H9 (cell line): Measurements from ENCODE around the gene YIPF5. TPM values are rescaled to one million over a fixed set of nuclear protein-coding genes. Genes with fewer than 3 reads are reported as not detected.

ENCODE experiments used
- DNase-seq: peaks from one replicate; pipeline ENCODE4 v3.0.0-alpha.2; 2017
- H2AFZ ChIP-seq: one replicate; pipeline ENCODE4 v1.6.1; 2013; ENCODE audit warnings: mild to moderate bottlenecking, low read length, control low read depth, moderate library complexity
- H2AK5ac ChIP-seq: 2 replicates; pipeline ENCODE4 v1.6.1; 2013; ENCODE audit warnings: low read length, control low read depth, mixed read lengths; ENCODE audit not compliant: insufficient read length
- H2BK120ac ChIP-seq: one replicate; pipeline ENCODE4 v1.6.1; 2013; ENCODE audit warnings: low read depth, mild to moderate bottlenecking, low read length, control low read depth, inconsistent platforms; ENCODE audit not compliant: poor library complexity, severe bottlenecking
- H2BK12ac ChIP-seq: 2 replicates; pipeline ENCODE4 v1.6.1; 2013; ENCODE audit warnings: low read length, control low read depth, mixed read lengths, low read depth; ENCODE audit not compliant: insufficient read length
- H2BK15ac ChIP-seq: 2 replicates; pipeline ENCODE4 v1.6.1; 2013; ENCODE audit warnings: low read depth, low read length, control low read depth
- H2BK20ac ChIP-seq: one replicate; pipeline ENCODE4 v1.6.1; 2013; ENCODE audit warnings: low read depth, mild to moderate bottlenecking, low read length, control low read depth, inconsistent platforms; ENCODE audit not compliant: poor library complexity, severe bottlenecking
- H2BK5ac ChIP-seq: 2 replicates; pipeline ENCODE4 v1.6.1; 2013; ENCODE audit warnings: low read length, control low read depth, mixed read lengths; ENCODE audit not compliant: insufficient read length
- H3K14ac ChIP-seq: 2 replicates; pipeline ENCODE4 v1.6.1; 2013; ENCODE audit warnings: low read length, control low read depth; ENCODE audit not compliant: insufficient read depth
- H3K18ac ChIP-seq: 2 replicates; pipeline ENCODE4 v1.6.1; 2013; ENCODE audit warnings: low read depth, mild to moderate bottlenecking, mixed read lengths, low read length, control low read depth; ENCODE audit not compliant: insufficient read length
- H3K23ac ChIP-seq: 2 replicates; pipeline ENCODE4 v1.6.1; 2013; ENCODE audit warnings: low read length, control low read depth, mixed read lengths, low read depth; ENCODE audit not compliant: insufficient read length
- H3K23me2 ChIP-seq: 2 replicates; pipeline ENCODE4 v1.6.1; 2013; ENCODE audit warnings: low read depth, mild to moderate bottlenecking, mixed read lengths, low read length, control low read depth; ENCODE audit not compliant: insufficient read length, poor library complexity, severe bottlenecking
- H3K27ac ChIP-seq: 2 replicates; pipeline ENCODE4 v1.5.1; 2013; ENCODE audit warnings: low read length, control low read depth, mixed read lengths, low read depth; ENCODE audit not compliant: insufficient read length
- H3K27me3 ChIP-seq: 2 replicates; pipeline ENCODE4 v1.6.1; 2013; ENCODE audit warnings: low read length, control low read depth, inconsistent platforms; ENCODE audit not compliant: insufficient read depth
- H3K4ac ChIP-seq: 2 replicates; pipeline ENCODE4 v1.6.1; 2013; ENCODE audit warnings: low read depth, mild to moderate bottlenecking, control low read depth, inconsistent platforms, low read length, moderate library complexity
- H3K4me1 ChIP-seq: 2 replicates; pipeline ENCODE4 v1.6.1; 2013; ENCODE audit warnings: low read length, control low read depth, inconsistent platforms; ENCODE audit not compliant: insufficient read depth
- H3K4me2 ChIP-seq: 2 replicates; pipeline ENCODE4 v1.6.1; 2013; ENCODE audit warnings: low read length, control low read depth, mixed read lengths; ENCODE audit not compliant: insufficient read length, insufficient read depth
- H3K56ac ChIP-seq: 2 replicates; pipeline ENCODE4 v1.6.1; 2013; ENCODE audit warnings: low read depth, mild to moderate bottlenecking, mixed read lengths, low read length, control low read depth; ENCODE audit not compliant: insufficient read length
- H3K79me1 ChIP-seq: 2 replicates; pipeline ENCODE4 v1.6.1; 2013; ENCODE audit warnings: low read depth, mild to moderate bottlenecking, moderate library complexity, low read length, control low read depth, inconsistent platforms; ENCODE audit not compliant: insufficient read depth, poor library complexity, severe bottlenecking
- H3K79me2 ChIP-seq: 2 replicates; pipeline ENCODE4 v1.6.1; 2013; ENCODE audit warnings: low read length, control low read depth, inconsistent platforms; ENCODE audit not compliant: insufficient read depth
- H3K9ac ChIP-seq: 2 replicates; pipeline ENCODE4 v1.6.1; 2013; ENCODE audit warnings: low read length, control low read depth, mixed read lengths; ENCODE audit not compliant: insufficient read length; ENCODE audit errors: extremely low read depth
- H3K9me3 ChIP-seq: one replicate; pipeline ENCODE4 v1.6.1; 2013; ENCODE audit warnings: low read depth, low read length, inconsistent platforms; ENCODE audit not compliant: control insufficient read depth
- H3T11ph ChIP-seq: one replicate; pipeline ENCODE4 v1.6.1; 2013; ENCODE audit warnings: mild to moderate bottlenecking, low read length, control low read depth, inconsistent platforms
- H4K20me1 ChIP-seq: one replicate; pipeline ENCODE4 v1.6.1; 2013; ENCODE audit not compliant: control insufficient read depth, insufficient read length, insufficient read depth
- H4K5ac ChIP-seq: 2 replicates; pipeline ENCODE4 v1.6.1; 2013; ENCODE audit warnings: low read depth, mild to moderate bottlenecking, mixed read lengths, low read length, control low read depth; ENCODE audit not compliant: insufficient read length
- H4K8ac ChIP-seq: replicated peaks from 2 replicates; pipeline ENCODE4 v1.6.1; 2013; ENCODE audit warnings: low read length, control low read depth, mixed read lengths, low read depth; ENCODE audit not compliant: insufficient read length
- H4K91ac ChIP-seq: 2 replicates; pipeline ENCODE4 v1.6.1; 2013; ENCODE audit warnings: low read depth, mild to moderate bottlenecking, moderate library complexity, mixed read lengths, low read length, control low read depth; ENCODE audit not compliant: insufficient read length
- H3K27ac Mint-ChIP-seq, 3 experiments: 2 replicates in 2 of 3; 3 replicates in 1 of 3; pipeline ENCODE4 v1.8.0; 2020 to 2021; ENCODE audit warnings: mixed read lengths in 3 of 3, mild to moderate bottlenecking in 1 of 3, moderate library complexity in 1 of 3
- H3K27me3 Mint-ChIP-seq: 2 replicates; pipeline ENCODE4 v1.8.0; 2021; ENCODE audit warnings: low read depth, mild to moderate bottlenecking, moderate library complexity, mixed read lengths
- H3K36me3 Mint-ChIP-seq, 3 experiments: 2 replicates in 2 of 3; 3 replicates in 1 of 3; pipeline ENCODE4 v1.8.0; 2020 to 2021; ENCODE audit warnings: low read depth in 3 of 3, mixed read lengths in 3 of 3; ENCODE audit not compliant: insufficient read depth in 1 of 3
- H3K4me1 Mint-ChIP-seq, 2 experiments: 2 replicates each; pipeline ENCODE4 v1.8.0; 2020; ENCODE audit warnings: mixed read lengths in 2 of 2
- H3K4me3 Mint-ChIP-seq, 2 experiments: 2 replicates in 1 of 2; 3 replicates in 1 of 2; pipeline ENCODE4 v1.8.0; 2020 to 2021; ENCODE audit warnings: mild to moderate bottlenecking in 2 of 2, mixed read lengths in 2 of 2, moderate library complexity in 1 of 2
- H3K9me3 Mint-ChIP-seq, 2 experiments: 2 replicates in 1 of 2; 3 replicates in 1 of 2; pipeline ENCODE4 v1.8.0; 2020; ENCODE audit warnings: mild to moderate bottlenecking in 2 of 2, mixed read lengths in 2 of 2, moderate library complexity in 1 of 2
- CTCF ChIP-seq: fragments of 200-600 bp; sonication (generic); conservative IDR thresholded peaks from 3 replicates; pipeline ENCODE4 v1.8.0; 2021; ENCODE audit warnings: antibody characterized with exemption, mild to moderate bottlenecking
- WGBS: extraction: QIAGEN DNeasy Blood & Tissue Kit; methylation state at CpG from one replicate; pipeline ENCODE4 v1.1.7; 2013; ENCODE audit warnings: missing lambda C conversion rate, low lambda C conversion rate, mixed read lengths; ENCODE audit not compliant: insufficient read length; ENCODE audit errors: extremely low coverage; 5-methylcytosine and 5-hydroxymethylcytosine counted together
- total RNA-seq: library from RNA; stranded (reverse); gene quantifications from 2 replicates; pipeline ENCODE4 v1.2.1, GENCODE V29; 2021

YIPF5 gene
- total RNA-seq, 1 experiment from 2014 or later, result 44.6 TPM

DNA sequence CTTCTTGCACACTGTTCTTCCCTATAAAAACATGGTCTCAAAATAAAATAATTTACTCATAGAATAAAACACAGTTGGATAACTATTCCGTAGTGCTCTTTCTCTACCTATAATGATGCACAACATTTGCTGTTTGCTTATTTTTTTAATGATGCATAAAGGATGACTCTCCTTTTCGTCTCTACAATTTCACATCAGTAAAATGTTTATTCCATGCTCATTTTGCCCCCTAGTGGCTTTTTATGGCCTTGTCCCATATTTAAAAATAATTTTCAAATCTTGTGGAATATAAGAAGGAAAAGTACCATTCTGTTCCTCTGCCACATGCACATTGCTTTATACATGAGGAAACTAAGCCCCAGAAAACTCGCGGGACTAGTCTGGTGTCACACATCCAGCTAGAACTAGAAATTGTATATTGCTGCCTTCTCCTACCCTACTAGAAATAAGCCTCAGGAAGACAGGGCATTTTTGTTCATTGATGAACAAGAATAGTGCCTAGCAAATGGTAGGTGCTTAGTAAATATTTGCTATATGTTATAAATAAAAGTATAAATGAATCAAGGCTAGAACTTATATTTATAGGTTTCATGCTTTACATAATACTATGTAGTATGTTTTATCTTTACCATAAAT, 12.9 kb upstream of the YIPF5 start:
- H3K4me2 ChIP-seq, result no peak overlapping the region
- no peak overlapping the region for H3K14ac ChIP-seq
- no peak overlapping the region for H3K9ac ChIP-seq
- H2BK5ac ChIP-seq, result no peak overlapping the region
- H2AFZ ChIP-seq, result no peak overlapping the region
- no peak overlapping the region for H3K4ac ChIP-seq
- H3K9me3 ChIP-seq, result no peaks in the 10 kb centered on the region
- no peak overlapping the region for H3K4me3 Mint-ChIP-seq
- no peak overlapping the region for H4K8ac ChIP-seq
- no peaks in the 10 kb centered on the region for H3K23me2 ChIP-seq
- no peaks in the 10 kb centered on the region for H3K4me1 Mint-ChIP-seq
- H3T11ph ChIP-seq, result no peak overlapping the region
- H3K23ac ChIP-seq, result no peak overlapping the region
- no CpG with 5 or more reads among the region's 4 CpGs for WGBS
- no peak overlapping the region for H4K5ac ChIP-seq
- no peaks in the 10 kb centered on the region for H3K79me1 ChIP-seq
- TF ChIP-seq CTCF, result peak; percentile 64
- no peak overlapping the region for H2BK120ac ChIP-seq
- H3K27ac Mint-ChIP-seq, result no peak overlapping the region
- no peak overlapping the region for H3K27ac ChIP-seq
- H4K91ac ChIP-seq, result no peak overlapping the region
- no peaks in the 10 kb centered on the region for H4K20me1 ChIP-seq
- H2BK12ac ChIP-seq, result no peak overlapping the region
- no peak overlapping the region for H2AK5ac ChIP-seq
- peaks cover 1% of the 10 kb centered on the region; the same call in 1 of the 2 replicates for H3K27me3 Mint-ChIP-seq
- H3K56ac ChIP-seq, result no peak overlapping the region
- no peaks in the 10 kb centered on the region for H3K27me3 ChIP-seq
- no peak for DNase-seq
- no peaks in the 10 kb centered on the region for H3K4me1 ChIP-seq
- no peaks in the 10 kb centered on the region; a peak in 1 of 7 replicates for H3K36me3 Mint-ChIP-seq
- no peak overlapping the region for H3K18ac ChIP-seq
- H2BK20ac ChIP-seq, result no peak overlapping the region
- no peaks in the 10 kb centered on the region for H3K79me2 ChIP-seq
- H2BK15ac ChIP-seq, result no peak overlapping the region
- H3K9me3 Mint-ChIP-seq, result peaks cover 0 to 3% of the 10 kb centered on the region in 2 experiments; a peak in 1 of 5 replicates
